GM12878 (cell line): ENCODE measurements around the gene ARVCF. TPM values are rescaled to one million over a fixed set of nuclear protein-coding genes. Genes with fewer than 3 reads are reported as not detected.

Source experiments
- ATAC-seq: fragments of 200-7000 bp; cut with Tn5 transposase; 3 replicates; pipeline ENCODE4 v1.9.1; 2020; ENCODE audit warnings: mild to moderate bottlenecking, moderate library complexity
- BruUV-seq: library from RNA; stranded (reverse); fragments of 400-500 nt; replicated peaks from 2 replicates; lab custom pipeline; 2021; lab: Mats Ljungman, UMichigan
- CTCF ChIA-PET: fragments of 300-600 bp; sonication (Branson Sonifier 250); formaldehyde crosslinking; extraction: SDS; loops from one replicate; lab custom pipeline; 2021; ENCODE audit warnings: inconsistent platforms; lab: Yijun Ruan, JAX
- POLR2A ChIA-PET: fragments of 350-600 bp; formaldehyde crosslinking; extraction: SDS; loops from one replicate; lab custom pipeline; 2021; ENCODE audit warnings: inconsistent platforms; lab: Charles Lee
- RAD21 ChIA-PET: fragments of 300-600 bp; sonication (Branson Sonifier 250); formaldehyde crosslinking; loops from one replicate; lab custom pipeline; 2023; ENCODE audit warnings: antibody characterized with exemption; ENCODE audit not compliant: unreplicated experiment; lab: Charles Lee
- SMC1A ChIA-PET: fragments of 300-600 bp; sonication (Branson Sonifier 250); formaldehyde crosslinking; loops from one replicate; lab custom pipeline; 2023; ENCODE audit not compliant: unreplicated experiment, uncharacterized antibody; lab: Charles Lee
- DNase-seq: peaks from one replicate; pipeline ENCODE4 v3.0.0-alpha.2; 2011; ENCODE audit warnings: low read depth, low spot score
- FAIRE-seq: peaks from 3 replicates; lab custom pipeline; 2011; peaks lifted over from hg19 to GRCh38; lab: Jason Lieb, UNC
- H2AFZ ChIP-seq: 2 replicates; pipeline ENCODE4 v1.6.0; 2011; ENCODE audit warnings: low read depth, low read length, control low read depth; ENCODE audit not compliant: control insufficient read depth
- H3K27ac ChIP-seq: 2 replicates; pipeline ENCODE4 v1.5.1; 2011; ENCODE audit warnings: control low read depth; ENCODE audit not compliant: control insufficient read depth, insufficient read depth
- H3K27me3 ChIP-seq, 2 experiments: replicated peaks in 1 of 2; 2 replicates each; pipeline versions ENCODE4 v1.6.0 to v1.6.1; 2011; ENCODE audit warnings: low read length in 1 of 2; ENCODE audit not compliant: control insufficient read depth in 2 of 2, insufficient read depth in 2 of 2
- H3K36me3 ChIP-seq, 2 experiments: 2 replicates each; pipeline ENCODE4 v1.5.1; 2011; ENCODE audit warnings: low read length in 1 of 2; ENCODE audit not compliant: control insufficient read depth in 2 of 2, insufficient read depth in 2 of 2
- H3K4me1 ChIP-seq: 2 replicates; pipeline ENCODE4 v1.6.1; 2011; ENCODE audit warnings: mild to moderate bottlenecking, low read length, moderate library complexity, mixed read lengths; ENCODE audit not compliant: control insufficient read depth, insufficient read depth
- H3K4me2 ChIP-seq: 2 replicates; pipeline ENCODE4 v1.6.0; 2011; ENCODE audit warnings: control low read depth; ENCODE audit not compliant: control insufficient read depth, insufficient read depth
- H3K4me3 ChIP-seq: fragments of 200-600 bp; sonication (generic); 2 replicates; pipeline ENCODE4 v1.5.1; 2016
- H3K79me2 ChIP-seq: 2 replicates; pipeline ENCODE4 v1.6.0; 2011; ENCODE audit warnings: low read length; ENCODE audit not compliant: control insufficient read depth, insufficient read depth
- H3K9ac ChIP-seq: 2 replicates; pipeline ENCODE4 v1.8.0; 2011; ENCODE audit warnings: low read length, control low read depth, mixed read lengths; ENCODE audit not compliant: control insufficient read depth, insufficient read depth
- H3K9me3 ChIP-seq: replicated peaks from 3 replicates; pipeline ENCODE4 v1.5.1; 2011; ENCODE audit warnings: mild to moderate bottlenecking, low read length; ENCODE audit not compliant: control insufficient read depth, insufficient read depth
- H4K20me1 ChIP-seq: 2 replicates; pipeline ENCODE4 v1.6.0; 2011; ENCODE audit not compliant: control insufficient read depth, insufficient read depth
- BMI1 ChIP-seq: fragments of 450-650 bp; IDR thresholded peaks from 2 replicates; pipeline ENCODE4 v1.6.1; 2016; ENCODE audit warnings: mild to moderate bottlenecking, moderate library complexity, borderline replicate concordance
- BRCA1 ChIP-seq: IDR thresholded peaks from 2 replicates; pipeline ENCODE4 v1.6.1; 2011; ENCODE audit warnings: low read depth, low read length, improper control_type of control experiment
- EZH2 ChIP-seq: IDR thresholded peaks from 2 replicates; pipeline ENCODE4 v1.6.1; 2012; ENCODE audit warnings: low read depth, mild to moderate bottlenecking, control low read depth, inconsistent platforms, low read length, borderline replicate concordance; ENCODE audit not compliant: control insufficient read depth
- IRF4 ChIP-seq: IDR thresholded peaks from 2 replicates; pipeline ENCODE4 v1.6.1; 2011; ENCODE audit warnings: low read depth, low read length
- KLF5 ChIP-seq: fragments of 450-650 bp; IDR thresholded peaks from 2 replicates; pipeline ENCODE4 v1.6.1; 2014; ENCODE audit warnings: mild to moderate bottlenecking; ENCODE audit not compliant: partially characterized antibody
- NFXL1 ChIP-seq: fragments of 450-650 bp; IDR thresholded peaks from 2 replicates; pipeline ENCODE4 v1.6.1; 2017; ENCODE audit warnings: antibody characterized with exemption, mild to moderate bottlenecking, borderline replicate concordance
- NR2C1 ChIP-seq: fragments of 450-650 bp; IDR thresholded peaks from 2 replicates; pipeline ENCODE4 v1.6.1; 2017; ENCODE audit warnings: antibody characterized with exemption, mild to moderate bottlenecking, moderate library complexity
- POLR2A ChIP-seq: IDR thresholded peaks from 2 replicates; pipeline ENCODE4 v1.6.1; 2011; ENCODE audit warnings: low read depth, mild to moderate bottlenecking, low read length
- RELA ChIP-seq: fragments of 450-650 bp; IDR thresholded peaks from 2 replicates; pipeline ENCODE4 v1.8.0; 2014; ENCODE audit warnings: borderline replicate concordance; ENCODE audit not compliant: partially characterized antibody
- RUNX3 ChIP-seq: IDR thresholded peaks from 2 replicates; pipeline ENCODE4 v1.6.1; 2012; ENCODE audit warnings: low read length, inconsistent platforms
- ZNF207 ChIP-seq: fragments of 450-650 bp; IDR thresholded peaks from 2 replicates; pipeline ENCODE4 v1.6.1; 2014; ENCODE audit warnings: antibody characterized with exemption, mild to moderate bottlenecking, borderline replicate concordance
- WGBS: methylation state at CpG from one replicate; pipeline ENCODE4 v1.1.6; 2016; ENCODE audit warnings: low lambda C conversion rate; ENCODE audit not compliant: insufficient replicate concordance, insufficient coverage; ENCODE audit errors: missing lambda C conversion rate; 5-methylcytosine and 5-hydroxymethylcytosine counted together
- in situ Hi-C: fragments of 300-500 bp; cut with MboI; formaldehyde crosslinking; loops from 9 replicates; pipeline ENCODE4 v1.14.3; 2018; ENCODE audit warnings: mixed read lengths
- intact Hi-C: fragments of 100-400 bp; cut with micrococcal nuclease; formaldehyde crosslinking; loops from one replicate; pipeline ENCODE4 v1.14.2; 2022; ENCODE audit not compliant: unreplicated experiment
- polyA plus RNA-seq, 11 experiments: library from polyadenylated mRNA; depleted of rRNA in 4 of 11; unstranded in 6 of 11; stranded (reverse) in 5 of 11; fragments of >200 nt; fragmentation: Nextera tagmentation in 4 of 11; fragmentation: Illumina TruSeq in 1 of 11; extraction: Ambion mirVana in 4 of 11; extraction: Trizol in 1 of 11; gene quantifications; 1 replicate in 1 of 11; 2 replicates in 10 of 11; pipeline versions ENCODE4 v1.2.1 to v1.2.3, GENCODE V29; 2011 to 2016; ENCODE audit warnings: inconsistent platforms in 2 of 11, missing spikeins in 2 of 11, low read depth in 1 of 11
- total RNA-seq, 4 experiments: library from RNA; depleted of rRNA in 3 of 4; stranded (reverse); fragments of >200 nt in 3 of 4; fragmentation: Illumina TruSeq in 1 of 4; extraction: Trizol in 1 of 4; gene quantifications; 2 replicates each; pipeline versions ENCODE4 v1.2.1 to v1.2.3, GENCODE V29; 2013 to 2021
- TF ChIP-seq, protein P1 (sequence below): IDR thresholded peaks from 2 replicates; pipeline ENCODE4 v1.6.1; 2011; ENCODE audit warnings: borderline replicate concordance, low read depth, mild to moderate bottlenecking, moderate library complexity, low read length; ENCODE audit not compliant: insufficient read depth, poor library complexity, severe bottlenecking
- TF ChIP-seq, protein P2 (sequence below): fragments of 450-650 bp; IDR thresholded peaks from 2 replicates; pipeline ENCODE4 v1.6.1; 2017; ENCODE audit warnings: mild to moderate bottlenecking, moderate library complexity

Gene ARVCF
- total and polyA plus RNA-seq, 10 of the 15 experiments (the other 5 are each of a cell fraction or from before 2014, with no cell fraction given), result 0.13 to 1.9 (median 1.0) TPM; not detected in 2

DNA sequence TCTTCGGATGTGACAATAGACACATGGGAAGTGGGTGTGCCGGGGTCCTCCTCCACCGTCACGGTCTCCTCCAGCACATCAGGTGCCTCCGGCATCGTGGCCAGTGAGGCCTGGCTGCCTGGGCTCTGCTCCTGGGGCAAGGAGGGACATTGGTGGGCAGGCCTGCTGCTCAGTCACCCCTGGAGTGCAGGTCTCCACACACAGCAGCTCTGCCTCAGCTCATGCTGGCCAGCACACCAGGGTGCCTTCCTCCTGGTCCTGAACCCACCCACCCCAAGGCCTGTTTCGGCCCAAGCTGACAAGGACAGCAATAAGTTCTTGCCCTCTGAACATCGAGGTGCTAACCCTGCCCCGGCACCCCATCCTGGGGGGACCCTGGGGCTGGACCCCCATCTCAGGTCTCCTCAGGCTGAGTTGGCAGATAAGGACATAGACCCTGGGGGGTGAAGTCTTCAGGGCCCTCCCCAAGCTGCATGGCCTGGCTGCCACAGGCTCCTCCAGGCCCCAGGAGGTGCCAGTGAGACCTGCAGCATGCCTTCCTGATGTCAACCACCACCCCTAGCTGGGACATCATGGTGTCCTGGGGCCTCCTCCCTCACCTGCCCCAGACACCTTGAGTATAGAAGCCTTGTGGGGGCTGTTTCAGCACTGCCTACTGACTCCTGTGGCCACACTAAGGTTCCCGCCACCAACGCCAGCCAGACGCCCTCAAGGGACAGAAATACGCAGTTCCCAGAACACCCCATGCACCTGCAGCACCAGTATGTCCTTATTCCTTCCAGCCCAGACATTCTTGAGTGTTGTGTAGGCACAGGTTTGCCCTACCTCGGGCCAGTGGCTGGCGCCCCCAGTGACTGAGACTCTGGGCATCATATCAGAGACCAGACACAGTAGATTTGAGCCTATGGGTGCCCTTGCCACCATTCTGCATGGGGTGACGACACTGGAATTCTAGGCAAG lies 34.4 kb downstream of the ARVCF start (continued):
- TF ChIP-seq, protein P1, sequence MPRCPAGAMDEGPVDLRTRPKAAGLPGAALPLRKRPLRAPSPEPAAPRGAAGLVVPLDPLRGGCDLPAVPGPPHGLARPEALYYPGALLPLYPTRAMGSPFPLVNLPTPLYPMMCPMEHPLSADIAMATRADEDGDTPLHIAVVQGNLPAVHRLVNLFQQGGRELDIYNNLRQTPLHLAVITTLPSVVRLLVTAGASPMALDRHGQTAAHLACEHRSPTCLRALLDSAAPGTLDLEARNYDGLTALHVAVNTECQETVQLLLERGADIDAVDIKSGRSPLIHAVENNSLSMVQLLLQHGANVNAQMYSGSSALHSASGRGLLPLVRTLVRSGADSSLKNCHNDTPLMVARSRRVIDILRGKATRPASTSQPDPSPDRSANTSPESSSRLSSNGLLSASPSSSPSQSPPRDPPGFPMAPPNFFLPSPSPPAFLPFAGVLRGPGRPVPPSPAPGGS, result no peak

DNA sequence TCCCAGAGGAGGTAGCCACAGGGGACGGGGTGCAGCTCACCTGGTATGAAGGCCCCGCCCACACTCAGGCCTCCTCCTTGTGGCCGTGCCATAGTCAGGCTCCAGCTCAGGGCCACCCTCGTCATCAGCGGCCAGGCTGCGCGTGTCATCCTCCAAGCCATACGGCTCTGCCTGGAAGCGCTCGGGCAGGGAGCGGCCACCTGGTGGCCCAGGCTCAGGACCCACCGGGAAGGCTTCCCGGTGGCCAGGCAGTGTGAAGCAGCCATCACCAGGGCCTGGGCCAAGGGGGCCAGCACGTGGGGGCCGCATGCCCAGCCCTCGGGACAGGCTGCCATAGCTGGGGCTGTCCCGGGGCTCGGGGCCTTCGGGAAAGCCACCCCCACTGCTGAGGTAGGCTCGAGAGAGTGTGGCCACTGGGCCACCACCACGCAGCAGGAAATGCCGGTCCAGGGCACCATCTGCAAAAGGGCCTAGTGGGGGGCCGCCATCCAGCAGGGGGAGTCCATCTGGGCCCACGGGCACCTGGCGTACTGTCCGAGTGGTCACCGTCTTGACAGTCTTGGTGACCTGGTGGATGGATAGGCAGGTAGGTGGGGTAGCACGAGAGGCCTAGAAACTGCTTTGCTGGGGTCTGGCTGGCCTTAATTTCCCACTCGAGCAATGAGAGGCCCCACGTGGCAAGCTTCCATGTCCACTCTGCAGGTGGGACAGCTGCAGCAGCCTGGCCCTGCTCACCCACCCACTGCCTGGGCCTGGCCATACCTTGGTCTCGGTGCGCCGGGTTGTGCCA lies 35.3 kb downstream of the ARVCF start:
- no peaks in the 10 kb centered on the region for H3K9me3 ChIP-seq
- intact Hi-C loops, result no loop called here
- 65% methylated on average over 33 of the region's 33 CpGs for WGBS

More for the DNA sequence above, 35.3 kb downstream of the ARVCF start:
- ChIA-PET SMC1A (no interaction called here), POLR2A (no interaction called here)
- H3K79me2 ChIP-seq, result no peaks in the 10 kb centered on the region
- H3K36me3 ChIP-seq, result no peaks in the 10 kb centered on the region; a peak in 1 of 4 replicates
- H3K9ac ChIP-seq, result no peak overlapping the region
- 0 out of 4 replicates have a peak, but pooled peaks cover 0 to 2% of the 10 kb centered on the region in 2 experiments for H3K27me3 ChIP-seq
- no peak overlapping the region for H2AFZ ChIP-seq
- H3K27ac ChIP-seq, result no peak overlapping the region
- no peak for DNase-seq
- no peaks in the 10 kb centered on the region for H3K4me1 ChIP-seq
- no peaks in the 10 kb centered on the region for H4K20me1 ChIP-seq
- no peak for TF ChIP-seq RELA
- TF ChIP-seq ZNF207, result no peak
- TF ChIP-seq BRCA1, result no peak
- no peak for TF ChIP-seq POLR2A
- TF ChIP-seq, protein P2, sequence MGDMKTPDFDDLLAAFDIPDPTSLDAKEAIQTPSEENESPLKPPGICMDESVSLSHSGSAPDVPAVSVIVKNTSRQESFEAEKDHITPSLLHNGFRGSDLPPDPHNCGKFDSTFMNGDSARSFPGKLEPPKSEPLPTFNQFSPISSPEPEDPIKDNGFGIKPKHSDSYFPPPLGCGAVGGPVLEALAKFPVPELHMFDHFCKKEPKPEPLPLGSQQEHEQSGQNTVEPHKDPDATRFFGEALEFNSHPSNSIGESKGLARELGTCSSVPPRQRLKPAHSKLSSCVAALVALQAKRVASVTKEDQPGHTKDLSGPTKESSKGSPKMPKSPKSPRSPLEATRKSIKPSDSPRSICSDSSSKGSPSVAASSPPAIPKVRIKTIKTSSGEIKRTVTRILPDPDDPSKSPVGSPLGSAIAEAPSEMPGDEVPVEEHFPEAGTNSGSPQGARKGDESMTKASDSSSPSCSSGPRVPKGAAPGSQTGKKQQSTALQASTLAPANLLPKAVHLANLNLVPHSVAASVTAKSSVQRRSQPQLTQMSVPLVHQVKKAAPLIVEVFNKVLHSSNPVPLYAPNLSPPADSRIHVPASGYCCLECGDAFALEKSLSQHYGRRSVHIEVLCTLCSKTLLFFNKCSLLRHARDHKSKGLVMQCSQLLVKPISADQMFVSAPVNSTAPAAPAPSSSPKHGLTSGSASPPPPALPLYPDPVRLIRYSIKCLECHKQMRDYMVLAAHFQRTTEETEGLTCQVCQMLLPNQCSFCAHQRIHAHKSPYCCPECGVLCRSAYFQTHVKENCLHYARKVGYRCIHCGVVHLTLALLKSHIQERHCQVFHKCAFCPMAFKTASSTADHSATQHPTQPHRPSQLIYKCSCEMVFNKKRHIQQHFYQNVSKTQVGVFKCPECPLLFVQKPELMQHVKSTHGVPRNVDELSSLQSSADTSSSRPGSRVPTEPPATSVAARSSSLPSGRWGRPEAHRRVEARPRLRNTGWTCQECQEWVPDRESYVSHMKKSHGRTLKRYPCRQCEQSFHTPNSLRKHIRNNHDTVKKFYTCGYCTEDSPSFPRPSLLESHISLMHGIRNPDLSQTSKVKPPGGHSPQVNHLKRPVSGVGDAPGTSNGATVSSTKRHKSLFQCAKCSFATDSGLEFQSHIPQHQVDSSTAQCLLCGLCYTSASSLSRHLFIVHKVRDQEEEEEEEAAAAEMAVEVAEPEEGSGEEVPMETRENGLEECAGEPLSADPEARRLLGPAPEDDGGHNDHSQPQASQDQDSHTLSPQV, result no peak
- no peak for TF ChIP-seq RUNX3
- TF ChIP-seq KLF5, result no peak
- no peak for TF ChIP-seq IRF4
- no peak for TF ChIP-seq NFXL1
- no peak for TF ChIP-seq EZH2
- TF ChIP-seq BMI1, result no peak
- no peak for TF ChIP-seq NR2C1
- TF ChIP-seq, all 136 proteins: peak for 0
- ATAC-seq (no peak), FAIRE-seq (no peak)
- in situ Hi-C loops, result no loop called here
- RAD21 ChIA-PET, result no interaction called here
- CTCF ChIA-PET, result no interaction called here
- no peak overlapping the region for H3K4me2 ChIP-seq
- H3K4me3 ChIP-seq, result no peak overlapping the region
- BruUV-seq, result no TSS peak
